ENCODE data around the gene SEMA3G. TPM values are rescaled to one million over a fixed set of nuclear protein-coding genes. Genes with fewer than 3 reads are reported as not detected.

The SEMA3G gene
- total RNA-seq, 4 donors from 2014 or later, result 0.34 to 9.8 (median 3.4) TPM

- H3K9me3 ChIP-seq, result no peaks in the 10 kb centered on the region
- no peaks in the 10 kb centered on the region for H3K27me3 ChIP-seq
- no peaks in the 10 kb centered on the region for H3K36me3 ChIP-seq
- intact Hi-C loops (cut with DNase I), result no loop called here
- no peak for TF ChIP-seq POLR2A (IDR thresholded peaks at IDR 0.05)
- no peak overlapping the region for H3K27ac ChIP-seq
- 83 to 94% methylated on average over 2 of the region's 4 CpGs for WGBS, 2 donors
- DNase-seq, result no peak
- no peak overlapping the region for H3K4me3 ChIP-seq
- peaks cover 3 to 15% (median 5%) of the 10 kb centered on the region in 3 donors for H3K4me1 ChIP-seq
Measured at GRCh38 chr3:52446042-52446441, 1.1 kb upstream of the SEMA3G start.

- Histone ChIP-seq H3K27me3 (no peaks in the 10 kb centered on the region), H3K36me3 (no peaks in the 10 kb centered on the region), H3K4me1 (peaks cover 3 to 15% (median 5%) of the 10 kb centered on the region in 3 donors), H3K9me3 (no peaks in the 10 kb centered on the region), H3K4me3 (peak overlapping the region in 3 of 4 donors; percentile 27 to 59 (median 32)), H3K27ac (peak overlapping the region in 1 of 4 donors; percentile 14)
- 65 to 73% methylated on average over 7 to 13 of the region's 25 CpGs for WGBS, 2 donors
- intact Hi-C loops (cut with DNase I), result no loop called here
- DNase-seq, result no peak
- TF ChIP-seq POLR2A (IDR thresholded peaks at IDR 0.05) (no peak), CTCF (IDR thresholded peaks at IDR 0.05) (no peak)
Measured at GRCh38 chr3:52443791-52444687, 864 bp downstream of the SEMA3G start.

- H3K27ac ChIP-seq, result peak overlapping the region in 1 of 4 donors; percentile 14
- intact Hi-C loops (cut with DNase I), result no loop called here
- WGBS, 2 donors, result 90% methylated on average over 2 to 6 of the region's 8 CpGs
- no peaks in the 10 kb centered on the region for H3K9me3 ChIP-seq
- H3K36me3 ChIP-seq, result no peaks in the 10 kb centered on the region
- no peaks in the 10 kb centered on the region for H3K27me3 ChIP-seq
- DNase-seq, result no peak
- H3K4me3 ChIP-seq, result peak overlapping the region in 3 of 4 donors; percentile 27 to 59 (median 32)
- H3K4me1 ChIP-seq, result peaks cover 3 to 18% (median 5%) of the 10 kb centered on the region in 3 donors
- TF ChIP-seq POLR2A (IDR thresholded peaks at IDR 0.05) (no peak), CTCF (IDR thresholded peaks at IDR 0.05) (no peak)
Measured at GRCh38 chr3:52443268-52443610, 1.7 kb downstream of the SEMA3G start.

GRCh38 chr3:52442409-52443267, 2.3 kb downstream of the SEMA3G start:
- H3K4me1 ChIP-seq, result peaks cover 3 to 24% (median 5%) of the 10 kb centered on the region in 3 donors
- peak overlapping the region in 2 of 4 donors; percentile 5 to 32 for H3K4me3 ChIP-seq
- DNase-seq, result no peak

More at GRCh38 chr3:52442409-52443267, 2.3 kb downstream of the SEMA3G start:
- 89 to 94% methylated on average over 3 to 6 of the region's 16 CpGs for WGBS, 2 donors
- H3K27me3 ChIP-seq, result no peaks in the 10 kb centered on the region
- TF ChIP-seq POLR2A (IDR thresholded peaks at IDR 0.05) (no peak), CTCF (IDR thresholded peaks at IDR 0.05) (no peak)
- H3K9me3 ChIP-seq, result no peaks in the 10 kb centered on the region
- H3K36me3 ChIP-seq, result no peaks in the 10 kb centered on the region
- intact Hi-C loops (cut with DNase I), result no loop called here
- H3K27ac ChIP-seq, result peak overlapping the region in 1 of 4 donors; percentile 5
